RWPE2 (cell line): Measurements from ENCODE around the gene SUSD6.
A peak's percentile ranks its signal among the peaks of the same experiment; 100 is the strongest.

ENCODE experiments used
- ATAC-seq: fragments of 200-7000 bp; cut with Tn5 transposase; 3 replicates; pipeline ENCODE4 v1.9.1; 2021; ENCODE audit warnings: low read depth
- DNase-seq: peaks from one replicate; pipeline ENCODE4 v3.0.0-alpha.2; 2020; ENCODE audit warnings: low spot score
- H3K27ac ChIP-seq: fragments of 450-650 bp; 2 replicates; pipeline ENCODE4 v1.5.1; 2017; ENCODE audit warnings: mild to moderate bottlenecking; ENCODE audit not compliant: poor library complexity, severe bottlenecking
- H3K27me3 ChIP-seq: fragments of 250-450 bp; sonication (Bioruptor Pico); 2 replicates; pipeline ENCODE4 v1.5.1; 2021; ENCODE audit warnings: mild to moderate bottlenecking, moderate library complexity; ENCODE audit not compliant: insufficient read depth, poor library complexity, severe bottlenecking
- H3K36me3 ChIP-seq: fragments of 250-450 bp; sonication (Bioruptor Pico); 2 replicates; pipeline ENCODE4 v1.5.1; 2020; ENCODE audit warnings: low read depth, mild to moderate bottlenecking, moderate library complexity
- H3K4me1 ChIP-seq: fragments of 250-450 bp; sonication (Bioruptor Pico); 2 replicates; pipeline ENCODE4 v1.5.1; 2021; ENCODE audit warnings: mild to moderate bottlenecking, moderate library complexity; ENCODE audit not compliant: insufficient read depth, poor library complexity, severe bottlenecking
- H3K4me3 ChIP-seq: fragments of 250-450 bp; sonication (Bioruptor Pico); 2 replicates; pipeline ENCODE4 v1.5.1; 2021; ENCODE audit warnings: mild to moderate bottlenecking, moderate library complexity; ENCODE audit not compliant: severe bottlenecking
- H3K9me3 ChIP-seq: fragments of 250-450 bp; sonication (Bioruptor Pico); 2 replicates; pipeline ENCODE4 v1.5.1; 2021; ENCODE audit warnings: mild to moderate bottlenecking, moderate library complexity; ENCODE audit not compliant: severe bottlenecking
- TF ChIP-seq, protein P1 (sequence below): fragments of 450-650 bp; IDR thresholded peaks from one replicate; pipeline ENCODE4 v1.5.1; 2017; ENCODE audit warnings: mild to moderate bottlenecking, moderate library complexity; ENCODE audit not compliant: poor library complexity, severe bottlenecking

SUSD6 gene

DNA sequence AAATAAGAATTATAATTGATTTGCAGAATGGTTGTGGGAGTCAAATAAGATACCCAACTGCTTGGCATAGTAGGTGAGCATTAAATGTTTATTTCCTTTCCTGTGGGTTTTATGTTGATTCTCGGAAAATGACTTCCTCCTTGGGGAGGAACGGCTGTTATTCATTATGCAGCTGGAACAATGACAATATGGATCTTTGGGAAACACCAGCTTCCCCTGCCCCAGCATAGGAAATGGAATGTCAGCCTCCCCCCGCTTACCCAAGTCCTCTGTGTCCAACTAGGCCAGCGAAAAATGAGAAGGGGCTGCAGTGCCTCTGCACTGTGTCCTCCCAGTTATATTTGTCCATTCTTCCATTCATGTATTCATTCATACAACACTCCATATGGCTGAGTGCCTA, 25.0 kb upstream of the SUSD6 start:
- DNase-seq = no peak
- TF ChIP-seq, protein P1, sequence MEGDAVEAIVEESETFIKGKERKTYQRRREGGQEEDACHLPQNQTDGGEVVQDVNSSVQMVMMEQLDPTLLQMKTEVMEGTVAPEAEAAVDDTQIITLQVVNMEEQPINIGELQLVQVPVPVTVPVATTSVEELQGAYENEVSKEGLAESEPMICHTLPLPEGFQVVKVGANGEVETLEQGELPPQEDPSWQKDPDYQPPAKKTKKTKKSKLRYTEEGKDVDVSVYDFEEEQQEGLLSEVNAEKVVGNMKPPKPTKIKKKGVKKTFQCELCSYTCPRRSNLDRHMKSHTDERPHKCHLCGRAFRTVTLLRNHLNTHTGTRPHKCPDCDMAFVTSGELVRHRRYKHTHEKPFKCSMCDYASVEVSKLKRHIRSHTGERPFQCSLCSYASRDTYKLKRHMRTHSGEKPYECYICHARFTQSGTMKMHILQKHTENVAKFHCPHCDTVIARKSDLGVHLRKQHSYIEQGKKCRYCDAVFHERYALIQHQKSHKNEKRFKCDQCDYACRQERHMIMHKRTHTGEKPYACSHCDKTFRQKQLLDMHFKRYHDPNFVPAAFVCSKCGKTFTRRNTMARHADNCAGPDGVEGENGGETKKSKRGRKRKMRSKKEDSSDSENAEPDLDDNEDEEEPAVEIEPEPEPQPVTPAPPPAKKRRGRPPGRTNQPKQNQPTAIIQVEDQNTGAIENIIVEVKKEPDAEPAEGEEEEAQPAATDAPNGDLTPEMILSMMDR = no peak
- no peaks in the 10 kb centered on the region for H3K4me1 ChIP-seq
- H3K27ac ChIP-seq = no peak overlapping the region
- no peaks in the 10 kb centered on the region for H3K36me3 ChIP-seq
- H3K4me3 ChIP-seq = no peak overlapping the region
- ATAC-seq = no peak
- no peaks in the 10 kb centered on the region for H3K9me3 ChIP-seq
- H3K27me3 ChIP-seq = no peaks in the 10 kb centered on the region

DNA sequence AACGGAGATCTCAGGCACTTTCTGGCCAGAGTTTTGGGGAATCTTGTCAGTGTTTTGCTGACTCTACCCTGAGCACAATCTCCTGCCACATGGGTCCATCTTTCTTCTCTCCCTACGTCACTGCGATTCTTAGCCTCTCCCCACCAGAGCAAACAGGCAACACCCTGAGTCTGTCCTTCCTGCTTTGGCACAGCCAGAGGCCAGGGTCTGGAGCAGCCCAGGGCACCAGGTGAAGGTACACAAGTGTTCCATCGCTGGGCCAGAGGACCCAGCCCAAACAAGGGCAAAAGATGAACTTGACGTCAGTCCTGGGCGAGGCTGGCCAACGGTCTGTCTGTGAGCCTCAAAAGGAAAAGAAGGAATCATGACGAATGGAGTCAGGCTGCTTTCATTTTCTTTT, 24.0 kb upstream of the SUSD6 start:
- H3K27ac ChIP-seq = no peak overlapping the region
- DNase-seq = no peak
- no peaks in the 10 kb centered on the region for H3K4me1 ChIP-seq
- no peaks in the 10 kb centered on the region for H3K27me3 ChIP-seq
- ATAC-seq = no peak
- no peaks in the 10 kb centered on the region for H3K36me3 ChIP-seq
- no peaks in the 10 kb centered on the region for H3K9me3 ChIP-seq
- TF ChIP-seq, protein P1 = no peak
- H3K4me3 ChIP-seq = no peak overlapping the region

DNA sequence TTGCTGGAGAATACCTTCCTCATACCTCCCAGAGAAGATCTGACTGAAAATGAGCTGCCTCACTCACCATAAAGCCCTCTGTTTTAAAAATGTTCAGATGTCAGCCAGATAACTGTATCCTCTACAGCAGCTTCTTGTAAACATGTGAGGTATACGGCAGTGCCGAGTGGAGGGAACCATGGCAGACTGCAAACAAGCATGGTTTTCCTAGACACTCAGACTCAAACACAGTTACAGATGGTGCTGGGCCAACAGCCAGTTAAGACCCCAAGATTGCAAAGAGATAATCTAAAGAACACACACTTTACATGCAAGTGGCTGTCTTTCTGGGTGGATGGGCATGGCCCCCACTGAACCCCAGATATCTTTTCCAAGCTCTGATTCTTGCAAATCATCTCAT, 20.1 kb upstream of the SUSD6 start:
- H3K9me3 ChIP-seq = no peaks in the 10 kb centered on the region
- DNase-seq (no peak), ATAC-seq (no peak)
- H3K4me1 ChIP-seq = no peaks in the 10 kb centered on the region
- no peak overlapping the region for H3K27ac ChIP-seq
- TF ChIP-seq, protein P1 = no peak
- no peak overlapping the region for H3K4me3 ChIP-seq
- H3K27me3 ChIP-seq = no peaks in the 10 kb centered on the region
- H3K36me3 ChIP-seq = no peaks in the 10 kb centered on the region

DNA sequence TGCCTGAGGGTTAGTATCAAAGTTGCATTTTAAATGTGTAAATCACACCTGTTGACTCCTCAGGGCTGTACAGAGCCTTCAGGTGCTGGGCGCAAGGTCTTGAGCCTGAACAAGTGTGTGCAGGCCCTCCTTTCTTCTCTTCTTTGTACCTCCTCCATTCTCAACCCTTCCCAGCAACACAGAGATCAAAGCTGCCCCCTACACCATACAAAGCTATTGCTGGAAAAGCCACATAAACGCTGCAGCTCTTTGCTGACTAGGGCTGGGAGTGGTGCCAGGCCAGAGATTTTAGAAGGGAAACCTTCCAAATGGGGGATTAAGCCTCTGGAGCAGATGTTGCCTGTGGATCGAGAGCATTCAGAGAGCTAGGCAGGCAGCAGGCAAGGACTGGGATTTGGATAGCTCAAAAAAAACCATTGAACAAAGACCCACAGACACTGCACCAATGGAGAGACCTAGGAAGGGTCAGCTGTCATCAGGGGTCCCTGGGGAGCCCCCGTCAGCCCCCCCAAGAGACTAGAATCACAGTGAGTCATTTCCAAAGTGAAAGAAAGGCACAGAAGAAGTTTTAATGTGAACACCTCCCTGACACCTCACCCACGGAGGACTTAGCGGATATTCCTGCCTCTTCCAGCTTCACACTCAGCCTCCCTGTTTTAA, 18.2 kb upstream of the SUSD6 start:
- Histone ChIP-seq H3K4me3 (no peak overlapping the region), H3K4me1 (no peaks in the 10 kb centered on the region), H3K27ac (no peak overlapping the region), H3K36me3 (no peaks in the 10 kb centered on the region), H3K9me3 (no peaks in the 10 kb centered on the region), H3K27me3 (no peaks in the 10 kb centered on the region)
- no peak for DNase-seq
- TF ChIP-seq, protein P1 = no peak
- peak; percentile 49; the same call in 2 of the 3 replicates for ATAC-seq

DNA sequence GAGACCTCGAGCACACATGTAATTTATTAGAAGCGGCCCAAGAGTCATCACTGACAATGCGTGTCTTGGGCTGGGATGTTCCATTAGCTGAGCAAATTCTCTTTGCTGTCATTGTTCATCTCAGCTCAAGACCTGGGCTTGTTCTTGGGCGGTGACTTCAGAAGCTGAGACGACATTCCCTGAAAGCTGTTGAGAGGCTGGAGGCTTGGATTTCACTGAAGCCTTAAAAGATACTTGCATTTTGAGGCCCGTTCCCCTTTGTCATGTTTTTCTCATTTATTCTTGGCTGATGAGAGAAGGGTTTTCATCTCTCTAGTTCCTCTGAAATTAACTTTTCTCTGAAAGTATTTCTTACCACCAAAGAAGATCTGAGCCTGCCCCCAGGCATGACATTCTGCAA, 16.6 kb upstream of the SUSD6 start:
- no peak overlapping the region for H3K27ac ChIP-seq
- DNase-seq = no peak
- H3K4me3 ChIP-seq = no peak overlapping the region
- no peaks in the 10 kb centered on the region for H3K4me1 ChIP-seq
- H3K27me3 ChIP-seq = no peaks in the 10 kb centered on the region
- H3K36me3 ChIP-seq = no peaks in the 10 kb centered on the region
- no peak for ATAC-seq
- H3K9me3 ChIP-seq = no peaks in the 10 kb centered on the region
- TF ChIP-seq, protein P1 = no peak
